K562 (cell line): ENCODE results near the gene APLP1. TPM values are rescaled to one million over a fixed set of nuclear protein-coding genes. Genes with fewer than 3 reads are reported as not detected.

Experiments
- BCOR ChIP-seq: fragments of 450-650 bp; IDR thresholded peaks from 2 replicates; pipeline ENCODE4 v1.6.1; 2016
- CEBPB ChIP-seq: fragments of 450-650 bp; IDR thresholded peaks from 2 replicates; pipeline ENCODE4 v1.6.1; 2016; ENCODE audit warnings: missing genetic modification characterization, missing compliant biosample characterization
- CHD4 ChIP-seq: fragments of 200-600 bp; sonication (generic); IDR thresholded peaks from 3 replicates; pipeline ENCODE4 v1.6.1; 2012; ENCODE audit warnings: low read depth, mild to moderate bottlenecking, mixed read lengths, low read length, inconsistent platforms; ENCODE audit not compliant: insufficient read depth, insufficient replicate concordance, poor library complexity, severe bottlenecking
- CXXC5 ChIP-seq: fragments of 250-450 bp; sonication (Bioruptor Pico); IDR thresholded peaks from 2 replicates; pipeline ENCODE4 v1.8.0; 2022; ENCODE audit warnings: inconsistent platforms, mild to moderate bottlenecking, moderate library complexity
- ELF2 ChIP-seq: fragments of 250-450 bp; sonication (Bioruptor Pico); IDR thresholded peaks from 2 replicates; pipeline ENCODE4 v1.5.0; 2021; ENCODE audit warnings: mild to moderate bottlenecking
- HCFC1 ChIP-seq: IDR thresholded peaks from 2 replicates; pipeline ENCODE4 v1.6.1; 2012; ENCODE audit warnings: low read depth, low read length, improper control_type of control experiment
- KAT2B ChIP-seq: IDR thresholded peaks from one replicate; pipeline ENCODE4 v1.6.1; 2012; ENCODE audit warnings: low read depth, mild to moderate bottlenecking, control low read depth, inconsistent platforms, low read length, moderate library complexity
- KHSRP ChIP-seq: fragments of 450-650 bp; IDR thresholded peaks from 2 replicates; pipeline ENCODE4 v1.6.1; 2017
- MCM5 ChIP-seq: fragments of 450-650 bp; IDR thresholded peaks from 2 replicates; pipeline ENCODE4 v1.6.1; 2016; ENCODE audit warnings: low read depth
- RBM22 ChIP-seq: fragments of 200-400 bp; formaldehyde crosslinking; IDR thresholded peaks from 2 replicates; pipeline ENCODE4 v1.6.1; 2018; ENCODE audit warnings: low read length, low read depth; ENCODE audit not compliant: poor library complexity, severe bottlenecking
- TFE3 ChIP-seq: fragments of 450-650 bp; formaldehyde crosslinking; IDR thresholded peaks from 2 replicates; pipeline ENCODE4 v1.4.0; 2020; ENCODE audit warnings: mild to moderate bottlenecking, mixed read lengths
- ZBTB12 ChIP-seq: fragments of 250-450 bp; sonication (Bioruptor Pico); IDR thresholded peaks from 2 replicates; pipeline ENCODE4 v1.4.0; 2020
- ZNF212 ChIP-seq: fragments of 450-650 bp; formaldehyde crosslinking; IDR thresholded peaks from 2 replicates; pipeline ENCODE4 v1.4.0; 2020; ENCODE audit warnings: mild to moderate bottlenecking
- ZNF24 ChIP-seq: fragments of 450-650 bp; IDR thresholded peaks from 2 replicates; pipeline ENCODE4 v1.6.1; 2016
- ZNF316 ChIP-seq: fragments of 450-650 bp; IDR thresholded peaks from 2 replicates; pipeline ENCODE4 v1.6.1; 2016
- ZNF583 ChIP-seq: fragments of 250-450 bp; sonication (Bioruptor Pico); IDR thresholded peaks from 2 replicates; pipeline ENCODE4 v1.4.0; 2020
- ZNF592 ChIP-seq: fragments of 450-650 bp; IDR thresholded peaks from 2 replicates; pipeline ENCODE4 v1.6.1; 2017; ENCODE audit warnings: antibody characterized with exemption, mild to moderate bottlenecking
- ZNF609 ChIP-seq: sonication (generic); formaldehyde crosslinking; IDR thresholded peaks from 2 replicates; pipeline ENCODE4 v1.8.1; 2023; ENCODE audit warnings: missing genetic modification reagents, mild to moderate bottlenecking, borderline replicate concordance
- polyA plus RNA-seq, 8 experiments: library from polyadenylated mRNA; depleted of rRNA in 4 of 8; stranded (reverse) in 5 of 8; unstranded in 3 of 8; fragments of >200 nt; fragmentation: Nextera tagmentation in 2 of 8; fragmentation: Illumina TruSeq in 1 of 8; extraction: Ambion mirVana in 2 of 8; extraction: Trizol in 1 of 8; gene quantifications; 2 replicates each; pipeline versions ENCODE4 v1.2.1 to v1.2.3, GENCODE V29; 2011 to 2014; ENCODE audit warnings: inconsistent platforms in 1 of 8, missing spikeins in 1 of 8
- total RNA-seq, 7 experiments: library from RNA; depleted of rRNA in 6 of 7; stranded (reverse); fragments of >200 nt in 6 of 7; fragmentation: Illumina TruSeq in 2 of 7; extraction: Trizol in 2 of 7; gene quantifications; 2 replicates each; pipeline versions ENCODE4 v1.2.1 to v1.2.3, GENCODE V29; 2011 to 2021; ENCODE audit warnings: low replicate concordance in 1 of 7

APLP1 gene
- total and polyA plus RNA-seq, 9 of the 15 experiments (the other 6 are each of a cell fraction or from before 2014, with no cell fraction given), result 0.69 to 9.9 (median 4.7) TPM

GRCh38 chr19:35899547-35900214 is 31.3 kb downstream of the APLP1 start (continued):
- no peak for TF ChIP-seq ZNF592
- no peak for TF ChIP-seq ZNF24
- TF ChIP-seq ZNF316, result no peak
- no peak for TF ChIP-seq ZNF609 (CRISPR knock-in tag)
- no peak for TF ChIP-seq CHD4
- no peak for TF ChIP-seq RBM22
- no peak for TF ChIP-seq ZNF583 (CRISPR knock-in tag)
- TF ChIP-seq ELF2 (CRISPR knock-in tag), result no peak
- TF ChIP-seq HCFC1, result peak; percentile 19; the same call in 1 of the 2 replicates
- TF ChIP-seq CXXC5 (CRISPR knock-in tag), result peak; percentile 57
- no peak for TF ChIP-seq ZNF212 (CRISPR knock-in tag)
- TF ChIP-seq MCM5, result no peak
- TF ChIP-seq KAT2B, result no peak
- TF ChIP-seq BCOR, result peak; percentile 48; the same call in 1 of the 2 replicates
- no peak for TF ChIP-seq TFE3 (CRISPR knock-in tag)
- TF ChIP-seq KHSRP, result no peak
- TF ChIP-seq CEBPB, result no peak
- peak; percentile 58; the same call in 1 of the 2 replicates for TF ChIP-seq ZBTB12
